SK-N-SH (cell line): ENCODE measurements around the gene SH3BGR. TPM values are rescaled to one million over a fixed set of nuclear protein-coding genes. Genes with fewer than 3 reads are reported as not detected.

Experiments
- CTCF ChIA-PET: fragments of 300-600, 350-600 bp; formaldehyde crosslinking; extraction: SDS; loops from one replicate; lab custom pipeline; 2021; lab: Yijun Ruan, JAX
- POLR2A ChIA-PET: fragments of 350-600 bp; sonication (Branson Sonifier 250); formaldehyde crosslinking; extraction: SDS; loops from one replicate; lab custom pipeline; 2020; ENCODE audit warnings: antibody characterized with exemption, inconsistent platforms; lab: Yijun Ruan, JAX
- DNase-seq: peaks from one replicate; pipeline ENCODE4 v3.0.0; 2012
- H2AFZ ChIP-seq: fragments of 200-600 bp; sonication (generic); 2 replicates; pipeline ENCODE4 v1.8.1; 2016; ENCODE audit warnings: antibody characterized with exemption, mild to moderate bottlenecking, low read depth
- H3F3A ChIP-seq: fragments of 200-600 bp; sonication (generic); replicated peaks from 2 replicates; pipeline ENCODE3; 2016; ENCODE audit warnings: antibody characterized with exemption, mild to moderate bottlenecking; ENCODE audit not compliant: insufficient read depth
- H3K27ac ChIP-seq, 2 experiments: fragments of 200-500 bp in 1 of 2; fragments of 200-600 bp in 1 of 2; sonication (Bioruptor generic) in 1 of 2; sonication (generic), shearing (Covaris generic) in 1 of 2; 2 replicates each; pipeline versions ENCODE4 v1.5.1 to v1.6.1; 2014 to 2016; ENCODE audit warnings: low read depth in 2 of 2, inconsistent platforms in 1 of 2, low read length in 1 of 2, mild to moderate bottlenecking in 1 of 2, mixed read lengths in 1 of 2
- H3K27me3 ChIP-seq: fragments of 200-600 bp; sonication (generic), shearing (Covaris generic); 2 replicates; pipeline ENCODE4 v1.6.1; 2016; ENCODE audit warnings: mixed run types; ENCODE audit not compliant: insufficient read depth
- H3K36me3 ChIP-seq, 2 experiments: fragments of 200-500 bp in 1 of 2; fragments of 200-600 bp in 1 of 2; sonication (Bioruptor generic) in 1 of 2; sonication (generic) in 1 of 2; replicated peaks in 1 of 2; 2 replicates each; pipeline versions ENCODE3 to v1.5.1; 2014 to 2016; ENCODE audit warnings: low read length in 1 of 2, mild to moderate bottlenecking in 1 of 2; ENCODE audit not compliant: insufficient read depth in 2 of 2, control insufficient read depth in 1 of 2
- H3K4me1 ChIP-seq, 2 experiments: fragments of 200-500 bp in 1 of 2; fragments of 200-600 bp in 1 of 2; sonication (Bioruptor generic) in 1 of 2; sonication (generic), shearing (Covaris generic) in 1 of 2; 2 replicates each; pipeline versions ENCODE4 v1.5.1 to v1.6.1; 2014 to 2016; ENCODE audit warnings: low read depth in 1 of 2, low read length in 1 of 2, mixed run types in 1 of 2; ENCODE audit not compliant: insufficient read depth in 2 of 2, control insufficient read depth in 1 of 2
- H3K4me2 ChIP-seq: fragments of 200-600 bp; sonication (generic), shearing (Covaris generic); 2 replicates; pipeline ENCODE4 v1.6.1; 2017; ENCODE audit warnings: mixed run types
- H3K4me3 ChIP-seq, 2 experiments: fragments of 200-500 bp in 1 of 2; fragments of 200-600 bp in 1 of 2; sonication (Bioruptor generic) in 1 of 2; sonication (generic), shearing (Covaris generic) in 1 of 2; 2 replicates each; pipeline versions ENCODE4 v1.5.1 to v1.8.1; 2014 to 2016; ENCODE audit warnings: low read depth in 2 of 2, inconsistent platforms in 1 of 2, low read length in 1 of 2, mild to moderate bottlenecking in 1 of 2, mixed read lengths in 1 of 2, moderate library complexity in 1 of 2
- H3K79me2 ChIP-seq: fragments of 200-600 bp; sonication (generic); 2 replicates; pipeline ENCODE4 v1.8.1; 2017; ENCODE audit warnings: mild to moderate bottlenecking; ENCODE audit not compliant: insufficient read depth
- H3K9ac ChIP-seq: fragments of 200-600 bp; sonication (generic); 2 replicates; pipeline ENCODE4 v1.6.1; 2017; ENCODE audit warnings: mixed run types
- H3K9me2 ChIP-seq: fragments of 200-600 bp; sonication (generic); 2 replicates; pipeline ENCODE4 v1.6.1; 2017; ENCODE audit warnings: mixed run types
- H3K9me3 ChIP-seq: fragments of 200-600 bp; sonication (generic); 2 replicates; pipeline ENCODE4 v1.6.1; 2017; ENCODE audit warnings: mixed run types, mild to moderate bottlenecking, moderate library complexity
- H4K20me1 ChIP-seq: fragments of 200-600 bp; sonication (generic); 2 replicates; pipeline ENCODE4 v1.6.1; 2017; ENCODE audit warnings: mild to moderate bottlenecking, mixed run types; ENCODE audit not compliant: insufficient read depth
- CTCF ChIP-seq: fragments of 200-600 bp; sonication (generic); IDR thresholded peaks from 2 replicates; pipeline ENCODE4 v1.6.1; 2017; ENCODE audit warnings: antibody characterized with exemption, mild to moderate bottlenecking, moderate library complexity
- ELF1 ChIP-seq: IDR thresholded peaks from 2 replicates; pipeline ENCODE4 v1.4.0; 2012
- EP300 ChIP-seq, 2 experiments: IDR thresholded peaks; 2 replicates each; pipeline versions ENCODE4 v1.4.0 to v1.6.1; 2012; ENCODE audit warnings: borderline replicate concordance in 1 of 2, low read depth in 1 of 2, low read length in 1 of 2
- FOSL2 ChIP-seq: IDR thresholded peaks from 2 replicates; pipeline ENCODE4 v1.4.0; 2012; ENCODE audit warnings: low read depth, mild to moderate bottlenecking, moderate library complexity, borderline replicate concordance
- MAX ChIP-seq: IDR thresholded peaks from 2 replicates; pipeline ENCODE4 v1.4.0; 2012; ENCODE audit warnings: low read depth
- NRF1 ChIP-seq: IDR thresholded peaks from 2 replicates; pipeline ENCODE4 v1.6.1; 2012; ENCODE audit warnings: low read depth, mild to moderate bottlenecking, low read length
- RAD21 ChIP-seq: IDR thresholded peaks from 2 replicates; pipeline ENCODE4 v1.6.1; 2012; ENCODE audit warnings: mild to moderate bottlenecking, low read length
- SIN3A ChIP-seq: IDR thresholded peaks from 2 replicates; pipeline ENCODE4 v1.6.1; 2012; ENCODE audit warnings: low read depth, mild to moderate bottlenecking, low read length, moderate library complexity, borderline replicate concordance
- SMC3 ChIP-seq: IDR thresholded peaks from 2 replicates; pipeline ENCODE4 v1.6.1; 2012; ENCODE audit warnings: low read depth, low read length, improper control_type of control experiment
- USF1 ChIP-seq: IDR thresholded peaks from 2 replicates; pipeline ENCODE4 v1.4.0; 2012; ENCODE audit warnings: low read depth, borderline replicate concordance
- YY1 ChIP-seq: IDR thresholded peaks from 2 replicates; pipeline ENCODE4 v1.4.0; 2012; ENCODE audit warnings: low read depth, mild to moderate bottlenecking
- WGBS: methylation state at CpG from one replicate; pipeline ENCODE4 v1.1.6; 2017; ENCODE audit warnings: low lambda C conversion rate; 5-methylcytosine and 5-hydroxymethylcytosine counted together
- polyA plus RNA-seq, 3 experiments: library from polyadenylated mRNA; depleted of rRNA; stranded (reverse); fragments of >200 nt; gene quantifications; 2 replicates each; pipeline ENCODE4 v1.2.3, GENCODE V29; 2012
- TF ChIP-seq, protein P1 (sequence below): fragments of 150-350 bp; IDR thresholded peaks from 2 replicates; pipeline ENCODE4 v1.6.1; 2016; ENCODE audit warnings: mild to moderate bottlenecking, low read depth, low read length

The SH3BGR gene
- polyA plus RNA-seq, 1 of the 3 experiments (the other 2 are of a cell fraction) = 1.1 TPM

- TF ChIP-seq CTCF (peak; percentile 79), RAD21 (peak; percentile 78), USF1 (no peak), NRF1 (no peak), SMC3 (peak; percentile 45), SIN3A (no peak), ELF1 (no peak), FOSL2 (no peak), EP300 (IDR thresholded peaks at IDR 0.05; ENCODE audit: borderline replicate concordance in 1 of 2, low read depth in 1 of 2, low read length in 1 of 2) (no peak), YY1 (no peak)
- TF ChIP-seq, protein P1, sequence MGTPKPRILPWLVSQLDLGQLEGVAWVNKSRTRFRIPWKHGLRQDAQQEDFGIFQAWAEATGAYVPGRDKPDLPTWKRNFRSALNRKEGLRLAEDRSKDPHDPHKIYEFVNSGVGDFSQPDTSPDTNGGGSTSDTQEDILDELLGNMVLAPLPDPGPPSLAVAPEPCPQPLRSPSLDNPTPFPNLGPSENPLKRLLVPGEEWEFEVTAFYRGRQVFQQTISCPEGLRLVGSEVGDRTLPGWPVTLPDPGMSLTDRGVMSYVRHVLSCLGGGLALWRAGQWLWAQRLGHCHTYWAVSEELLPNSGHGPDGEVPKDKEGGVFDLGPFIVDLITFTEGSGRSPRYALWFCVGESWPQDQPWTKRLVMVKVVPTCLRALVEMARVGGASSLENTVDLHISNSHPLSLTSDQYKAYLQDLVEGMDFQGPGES = no peak
Measured at GRCh38 chr21:39441502-39442475, 10.0 kb upstream of the SH3BGR start (continued).

- Histone ChIP-seq H4K20me1 (no peaks in the 10 kb centered on the region), H3K27me3 (no peaks in the 10 kb centered on the region), H3K9me3 (no peaks in the 10 kb centered on the region), H3K4me1 (peaks cover 0 to 9% of the 10 kb centered on the region in 2 experiments; a peak in 3 of 4 replicates), H3F3A (no peaks in the 10 kb centered on the region), H3K27ac (peak overlapping the region; percentile 90 to 95), H3K9ac (peak overlapping the region; percentile 91), H2AFZ (peak overlapping the region; percentile 94), H3K9me2 (no peaks in the 10 kb centered on the region), H3K36me3 (no peaks in the 10 kb centered on the region), H3K4me3 (peak overlapping the region; percentile 83 to 97), H3K79me2 (no peaks in the 10 kb centered on the region), H3K4me2 (peak overlapping the region; percentile 92)
- ChIA-PET CTCF (interaction anchor here (1.0 to 1.5 kb wide), 6 partner anchors 15 to 791 kb away, joined by 3 to 5 read pairs (median 3); no protein-coding TSS in a partner anchor), POLR2A (interaction anchor here (0.7 kb wide), 1 partner anchor 95 kb away, joined by 4 read pairs; no protein-coding TSS in a partner anchor)
- WGBS = 16% methylated on average over 15 of the region's 15 CpGs
- TF ChIP-seq MAX (0 out of 2 replicates have a peak, but pooled peaks have one; percentile 10), SIN3A (no peak)
- DNase-seq = peak; percentile 59
Measured at GRCh38 chr21:39444421-39445180, 7.2 kb upstream of the SH3BGR start.
